SKM-1 (cell line): Measurements from ENCODE around the gene XPO6.
"Not testable (repeated sequence)": the region's sequence is repeated elsewhere in the genome, so short reads cannot be mapped to it uniquely, and the experiment has no call there.

Experiments used
- DNase-seq: peaks from one replicate; lab custom pipeline; 2025; ENCODE audit not compliant: unreplicated experiment; lab: John Stamatoyannopoulos, UW

Gene XPO6, protein sequence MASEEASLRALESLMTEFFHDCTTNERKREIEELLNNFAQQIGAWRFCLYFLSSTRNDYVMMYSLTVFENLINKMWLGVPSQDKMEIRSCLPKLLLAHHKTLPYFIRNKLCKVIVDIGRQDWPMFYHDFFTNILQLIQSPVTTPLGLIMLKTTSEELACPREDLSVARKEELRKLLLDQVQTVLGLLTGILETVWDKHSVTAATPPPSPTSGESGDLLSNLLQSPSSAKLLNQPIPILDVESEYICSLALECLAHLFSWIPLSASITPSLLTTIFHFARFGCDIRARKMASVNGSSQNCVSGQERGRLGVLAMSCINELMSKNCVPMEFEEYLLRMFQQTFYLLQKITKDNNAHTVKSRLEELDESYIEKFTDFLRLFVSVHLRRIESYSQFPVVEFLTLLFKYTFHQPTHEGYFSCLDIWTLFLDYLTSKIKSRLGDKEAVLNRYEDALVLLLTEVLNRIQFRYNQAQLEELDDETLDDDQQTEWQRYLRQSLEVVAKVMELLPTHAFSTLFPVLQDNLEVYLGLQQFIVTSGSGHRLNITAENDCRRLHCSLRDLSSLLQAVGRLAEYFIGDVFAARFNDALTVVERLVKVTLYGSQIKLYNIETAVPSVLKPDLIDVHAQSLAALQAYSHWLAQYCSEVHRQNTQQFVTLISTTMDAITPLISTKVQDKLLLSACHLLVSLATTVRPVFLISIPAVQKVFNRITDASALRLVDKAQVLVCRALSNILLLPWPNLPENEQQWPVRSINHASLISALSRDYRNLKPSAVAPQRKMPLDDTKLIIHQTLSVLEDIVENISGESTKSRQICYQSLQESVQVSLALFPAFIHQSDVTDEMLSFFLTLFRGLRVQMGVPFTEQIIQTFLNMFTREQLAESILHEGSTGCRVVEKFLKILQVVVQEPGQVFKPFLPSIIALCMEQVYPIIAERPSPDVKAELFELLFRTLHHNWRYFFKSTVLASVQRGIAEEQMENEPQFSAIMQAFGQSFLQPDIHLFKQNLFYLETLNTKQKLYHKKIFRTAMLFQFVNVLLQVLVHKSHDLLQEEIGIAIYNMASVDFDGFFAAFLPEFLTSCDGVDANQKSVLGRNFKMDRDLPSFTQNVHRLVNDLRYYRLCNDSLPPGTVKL

DNA sequence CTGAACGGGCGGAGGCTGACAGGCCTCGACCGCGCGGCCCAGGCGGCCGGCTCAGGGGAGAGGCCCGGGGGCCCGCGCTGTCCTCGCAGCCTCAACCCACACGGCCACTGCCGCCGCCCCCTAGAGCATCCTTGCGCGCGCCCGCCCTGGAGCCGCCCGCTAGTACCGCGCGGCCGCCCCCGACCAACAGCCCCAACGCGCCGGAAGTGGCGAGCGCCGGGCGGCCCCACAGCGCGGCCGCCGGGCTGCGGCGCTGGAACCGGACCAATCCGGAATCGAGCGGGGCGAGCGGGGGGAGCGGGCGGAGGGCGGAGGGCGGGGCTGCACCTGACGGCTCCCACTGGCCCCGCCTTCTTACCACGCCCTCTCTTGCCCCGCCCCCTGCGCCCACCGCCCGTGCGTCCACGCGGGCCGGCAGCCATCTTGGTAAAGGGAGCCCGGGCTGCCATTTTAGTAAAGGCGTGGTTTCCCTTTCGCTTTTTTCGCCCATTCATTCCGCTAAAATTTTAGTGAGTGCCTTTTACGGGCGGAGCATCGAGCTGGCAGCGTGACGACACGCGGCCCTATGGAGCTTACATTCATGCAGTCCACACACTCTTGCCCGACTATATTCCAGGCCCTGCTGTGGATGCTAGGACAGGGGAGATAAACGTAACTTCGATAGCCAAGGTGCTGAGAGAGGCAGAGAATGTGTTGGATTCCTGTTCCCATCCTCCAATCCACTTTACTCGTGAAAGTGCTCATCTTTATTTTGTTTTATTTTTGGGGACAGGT lies at the start of gene XPO6:
Gene XPO6, minus strand, starts transcription at position 208 of the 774 bp plus-strand sequence. CDS start 597 bp downstream, outside the sequence.
- DNase-seq = peak; percentile 64

DNA sequence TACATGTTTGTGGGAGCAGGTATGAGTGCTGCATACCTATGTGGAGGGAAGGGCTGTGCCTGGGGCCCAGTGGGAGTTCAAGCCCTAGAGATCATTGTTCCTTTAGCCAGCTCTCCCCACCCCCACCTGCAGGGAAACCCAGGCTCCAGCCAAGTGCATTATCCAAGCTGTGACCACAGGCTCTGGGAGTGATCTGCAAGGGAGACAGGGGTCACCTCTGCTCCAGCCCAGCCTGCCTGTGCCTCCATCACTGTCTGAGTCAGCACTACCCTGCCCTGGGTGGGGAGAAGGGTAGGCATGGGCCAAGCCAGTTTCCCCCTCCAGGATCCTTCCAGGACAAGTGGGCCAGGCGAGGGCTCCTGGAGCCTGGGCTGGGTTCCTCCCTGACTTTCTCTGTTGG lies 48.4 kb upstream of the XPO6 start:
- no peak for DNase-seq

DNA sequence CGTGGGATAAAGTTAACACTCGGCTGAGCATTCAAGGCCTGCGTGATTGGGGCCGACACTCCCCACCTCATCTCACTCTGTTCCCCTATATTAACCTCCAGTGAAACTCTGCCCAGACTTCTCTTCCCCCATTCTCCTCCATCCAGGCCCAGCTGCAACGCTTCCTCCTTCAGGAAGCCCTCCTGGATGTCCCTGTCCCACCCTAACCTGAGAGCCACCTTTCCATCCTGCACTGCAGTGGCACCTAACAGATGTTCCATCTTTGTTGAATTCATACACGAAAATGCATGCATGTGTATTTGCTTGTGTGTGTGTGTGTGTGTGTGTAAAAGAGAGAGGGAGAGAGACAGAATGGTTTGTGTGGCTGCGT lies 48.0 kb upstream of the XPO6 start:
- DNase-seq = no peak

DNA sequence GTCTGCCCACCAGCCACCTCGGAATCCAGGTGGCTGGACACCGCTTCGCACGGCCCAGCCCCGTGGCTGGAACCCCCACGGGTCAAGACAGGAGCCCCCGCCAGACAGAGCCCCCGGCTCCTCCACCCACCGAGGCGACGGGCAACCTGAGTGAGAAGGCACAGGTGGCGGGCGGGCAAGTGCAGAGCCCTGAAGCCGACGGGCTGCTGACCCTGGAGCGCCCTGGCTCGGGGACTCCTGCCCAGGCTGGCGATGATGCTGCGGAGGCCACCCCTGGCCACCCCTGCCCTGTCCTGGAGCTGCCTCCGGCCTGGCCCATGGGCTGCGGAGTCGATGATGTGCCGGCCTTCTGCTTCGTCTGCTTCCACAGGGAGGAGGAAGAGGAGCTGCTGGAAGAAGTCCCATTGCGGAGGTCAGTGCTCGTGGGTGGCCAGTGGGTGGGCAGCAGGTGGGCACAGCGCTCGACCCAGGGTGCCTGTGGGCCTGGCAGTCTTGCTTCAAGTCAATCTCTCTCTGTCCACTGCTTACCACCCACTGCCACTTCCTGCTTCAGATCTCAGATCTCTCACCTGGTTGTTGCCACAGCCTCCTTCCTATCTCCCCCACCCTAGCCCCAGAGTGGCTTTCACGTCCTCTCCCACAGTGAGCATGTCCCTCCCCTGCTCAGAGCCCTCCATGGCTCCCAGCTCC lies 47.5 kb upstream of the XPO6 start:
- no peak for DNase-seq

DNA sequence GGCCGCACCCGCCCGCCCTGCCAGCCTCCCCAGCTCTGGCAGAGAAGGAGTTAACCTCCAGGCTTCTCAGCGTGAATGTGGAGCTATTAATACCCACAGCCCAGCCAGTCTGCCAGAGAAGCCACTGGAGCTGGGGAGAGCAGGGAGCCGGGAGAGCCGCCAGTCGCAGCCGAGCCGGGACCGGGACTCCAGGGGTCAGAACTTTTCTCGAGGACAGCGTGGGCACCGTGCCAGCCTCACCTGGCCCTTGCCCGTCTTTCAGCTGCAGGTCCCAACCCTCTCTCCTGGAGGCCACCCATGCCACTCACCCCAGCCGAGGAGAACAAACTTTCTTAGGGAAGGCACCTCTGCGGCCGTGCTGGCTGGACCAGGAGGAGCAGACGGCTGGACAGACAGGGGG lies 46.8 kb upstream of the XPO6 start:
- no peak for DNase-seq

DNA sequence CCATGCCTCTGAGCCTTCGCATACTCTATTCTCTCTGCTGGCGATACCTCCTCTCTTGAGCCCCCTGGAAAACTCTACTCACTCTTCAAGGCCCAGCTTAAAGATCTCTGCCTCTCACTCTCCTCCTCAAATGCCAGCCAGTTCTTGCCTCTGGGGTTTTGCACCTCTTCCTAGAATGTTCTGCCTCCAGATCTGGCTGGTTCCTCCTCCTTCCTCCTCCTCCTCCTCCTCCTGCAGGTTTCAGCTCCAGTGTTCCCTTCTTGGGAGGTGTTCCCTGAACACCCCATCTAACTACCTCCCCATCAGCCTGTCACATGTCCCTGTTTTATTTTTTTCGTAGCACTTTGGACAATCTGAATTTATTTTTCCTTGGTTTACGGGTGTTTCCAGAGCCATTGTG lies 45.5 kb upstream of the XPO6 start:
- DNase-seq = no peak

DNA sequence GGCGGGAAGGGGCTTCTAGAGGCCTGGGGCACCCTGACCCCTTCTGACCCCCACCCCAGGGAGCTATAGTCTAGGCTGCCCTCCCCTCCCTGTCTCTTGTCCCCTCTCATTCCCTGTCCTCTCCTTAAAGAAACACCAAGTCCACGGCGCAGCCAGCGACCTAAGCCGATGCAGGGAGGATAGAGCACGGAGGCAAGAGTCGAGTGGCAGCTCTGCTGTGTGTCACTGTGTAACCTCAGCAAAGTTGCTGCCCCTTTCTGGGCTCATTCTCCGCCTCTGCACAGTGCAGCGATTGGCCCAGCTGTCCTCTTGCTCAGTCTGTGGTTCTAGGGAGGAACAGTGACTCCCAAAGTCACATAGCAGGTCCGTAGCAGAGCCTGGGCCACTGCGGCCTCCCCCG lies 44.1 kb upstream of the XPO6 start:
- DNase-seq = no peak

DNA sequence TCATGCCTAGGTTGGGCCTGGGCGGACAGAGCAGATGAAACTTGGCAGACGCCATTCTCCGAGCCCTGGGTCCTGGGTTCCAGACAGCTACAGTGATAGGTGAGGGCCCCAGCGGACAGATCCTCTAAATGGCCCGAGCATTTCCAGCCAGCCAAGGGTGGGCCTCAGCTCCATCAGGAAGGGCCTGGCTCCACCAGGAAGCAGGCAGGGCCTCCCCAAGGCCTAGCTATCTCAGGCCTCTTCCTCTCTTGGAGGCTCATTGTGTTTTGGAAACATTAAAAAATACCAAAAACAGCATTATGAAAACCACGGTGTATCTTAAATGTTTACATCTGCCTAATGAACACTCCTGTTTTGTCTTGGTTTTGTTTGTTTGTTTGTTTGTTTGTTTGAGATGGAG lies 42.4 kb upstream of the XPO6 start:
- no peak for DNase-seq

DNA sequence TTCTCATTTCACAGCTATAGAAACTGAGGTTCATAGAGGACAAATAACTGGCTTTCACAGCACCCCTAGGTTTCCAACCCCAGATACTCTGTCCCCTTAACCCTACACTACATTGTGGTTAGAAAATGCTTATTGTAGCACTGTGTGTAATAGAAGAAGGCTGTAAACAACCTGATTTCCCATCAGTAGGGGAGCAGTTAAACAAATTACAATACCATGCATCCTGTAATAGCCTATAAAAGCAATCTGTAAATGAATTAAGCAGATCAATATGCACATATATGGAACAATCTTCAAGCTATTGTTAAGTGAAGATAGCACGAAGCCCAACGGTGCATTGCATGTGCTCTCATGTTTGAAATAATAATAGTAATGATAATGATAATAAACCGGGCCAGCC lies 39.2 kb upstream of the XPO6 start:
- DNase-seq = no peak

GRCh38 chr16:28249483-28249882 lies 37.7 kb upstream of the XPO6 start:
- DNase-seq = not testable (repeated sequence)

DNA sequence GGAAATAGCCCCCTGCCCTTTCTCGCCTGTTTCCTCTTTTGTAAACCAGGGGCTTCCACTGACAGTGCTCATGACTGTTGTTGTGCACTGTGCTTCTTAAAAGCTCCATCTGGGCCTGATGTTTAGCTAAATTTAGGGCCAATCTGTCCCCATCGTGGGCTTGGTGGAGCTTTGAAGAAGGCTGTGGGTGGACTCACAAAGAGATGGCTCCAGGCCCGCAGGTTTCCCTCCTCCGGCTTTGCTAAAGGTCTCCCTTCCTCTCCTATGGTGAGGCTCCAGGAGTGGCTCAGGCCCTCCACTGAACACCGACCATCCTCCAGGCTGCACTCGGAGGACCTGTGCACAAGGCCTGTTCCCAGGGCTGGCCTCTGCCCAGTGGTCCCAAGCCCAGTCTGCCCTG lies 30.2 kb upstream of the XPO6 start:
- no peak for DNase-seq

- no peak for DNase-seq
These were observed 26.1 kb upstream of the XPO6 start for GRCh38 chr16:28237754-28238357.

- no peak for DNase-seq
These were observed 20.0 kb upstream of the XPO6 start for GRCh38 chr16:28231763-28232162.

DNA sequence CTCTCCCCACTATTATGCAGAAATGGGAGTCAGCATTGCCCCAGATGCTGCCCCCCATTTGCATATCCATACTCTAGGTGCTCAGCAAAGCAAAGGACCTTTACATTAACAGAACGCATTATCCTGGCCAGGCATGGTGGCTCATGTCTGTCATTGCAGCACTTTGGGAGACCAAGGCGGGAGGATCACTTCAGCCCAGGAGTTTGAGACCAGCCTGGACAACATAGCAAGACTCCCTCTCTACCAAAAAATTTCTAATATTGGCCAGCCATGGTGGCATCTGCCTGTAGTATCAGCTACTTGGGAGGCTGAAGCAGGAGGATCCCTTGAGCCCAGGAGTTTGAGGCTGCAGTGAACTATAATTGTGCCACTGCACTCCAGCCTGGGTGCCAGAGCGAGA lies 12.1 kb upstream of the XPO6 start:
- not testable (repeated sequence) for DNase-seq

DNA sequence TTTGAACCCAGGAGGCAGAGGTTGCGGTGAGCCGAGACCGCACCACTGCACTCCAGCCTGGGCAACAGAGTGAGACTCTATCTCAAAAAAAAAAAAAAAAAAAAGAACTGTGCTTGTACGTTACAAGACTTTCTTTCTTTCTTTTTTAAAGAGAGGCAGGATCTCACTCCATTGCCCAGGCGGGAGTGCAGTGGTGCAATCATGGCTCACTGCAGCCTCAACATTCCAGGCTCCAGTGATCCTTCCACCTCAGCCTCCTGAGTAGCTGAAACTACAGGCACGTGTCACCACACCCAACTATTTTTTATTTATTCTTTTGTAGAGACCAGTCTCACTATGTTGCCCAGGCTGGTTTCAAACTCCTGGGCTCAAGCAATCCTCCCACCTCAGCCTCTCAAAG lies 8.0 kb upstream of the XPO6 start:
- DNase-seq = not testable (repeated sequence)

- no peak for DNase-seq
These were observed 7.5 kb upstream of the XPO6 start for GRCh38 chr16:28219282-28219681.

DNA sequence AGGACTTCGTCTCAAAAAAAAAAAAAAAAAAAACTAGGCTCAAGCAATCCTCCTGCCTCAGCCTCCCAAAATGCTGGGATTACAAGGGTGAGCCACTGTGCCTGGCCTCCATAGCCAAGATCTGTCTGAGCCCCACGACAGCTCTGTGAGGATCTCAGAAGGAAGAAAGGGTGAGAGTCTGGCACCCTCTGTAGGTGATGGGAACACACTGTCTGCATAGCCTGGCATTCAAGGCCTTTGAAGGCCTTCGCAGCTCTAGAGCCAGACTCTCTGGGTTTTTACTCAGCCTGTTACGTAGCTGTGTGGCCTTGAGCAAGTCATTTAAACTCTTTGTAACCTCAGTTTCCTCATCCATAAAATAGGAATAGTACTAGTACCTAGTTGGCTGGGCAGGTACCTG lies 6.3 kb upstream of the XPO6 start:
- peak; percentile 18 for DNase-seq

- DNase-seq = no peak
These were observed 5.6 kb upstream of the XPO6 start for GRCh38 chr16:28217326-28217725.

DNA sequence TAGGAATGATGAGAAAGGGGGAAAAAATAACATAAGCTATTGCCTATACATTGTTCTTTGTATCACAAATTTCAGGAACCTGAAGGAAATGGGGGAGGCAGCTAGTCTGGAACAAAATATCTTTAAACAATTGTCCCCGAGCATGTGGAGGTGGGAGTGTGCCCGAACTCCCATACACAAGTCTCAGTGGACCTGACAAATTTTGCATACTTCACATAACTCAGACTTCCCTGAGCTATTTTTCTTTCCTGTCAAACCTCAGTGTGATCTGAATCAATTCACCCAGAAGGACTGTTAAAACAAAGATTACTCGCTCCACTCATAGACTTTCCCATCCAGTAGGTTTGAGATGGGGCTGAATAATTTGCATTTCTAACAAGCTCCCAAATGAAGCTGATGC lies 1.6 kb upstream of the XPO6 start:
- no peak for DNase-seq

DNA sequence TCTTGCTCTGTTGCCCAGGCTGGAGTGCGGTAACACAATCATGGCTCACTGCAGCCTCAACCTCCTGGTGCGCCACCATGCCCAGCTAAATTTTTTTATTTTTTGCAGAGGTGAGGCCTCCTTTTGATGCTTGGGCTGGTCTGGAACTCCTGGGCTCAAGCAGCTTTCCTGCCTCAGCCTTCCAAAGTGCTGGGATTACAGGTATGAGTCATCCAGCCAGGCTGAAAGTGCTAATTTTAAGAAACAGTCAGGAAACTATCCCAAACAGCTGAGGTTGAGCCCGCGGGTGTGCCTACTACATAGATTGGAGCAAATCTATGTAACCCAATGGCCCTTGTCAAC lies 738 bp upstream of the XPO6 start:
- no peak for DNase-seq
